Gastroesophageal sphincter (tissue), 4 donors: ENCODE data around the gene KCNF1. TPM values are rescaled to one million over a fixed set of nuclear protein-coding genes. Genes with fewer than 3 reads are reported as not detected.

Source experiments
- ATAC-seq: fragments of 150-250 bp; one replicate; pipeline ENCODE4 v1.9.1; 2016; ENCODE audit warnings: mild to moderate bottlenecking, moderate library complexity
- H3K27ac ChIP-seq, 4 donors: fragments of 200-600 bp; sonication (generic) in 3 of 4; 1 replicate in 3 of 4; 2 replicates in 1 of 4; pipeline ENCODE4 v1.5.1; 2016 to 2019
- H3K27me3 ChIP-seq: fragments of 200-600 bp; sonication (generic); one replicate; pipeline ENCODE4 v1.5.1; 2019
- H3K36me3 ChIP-seq, 2 donors: fragments of 200-600 bp; sonication (generic); one replicate each; pipeline ENCODE4 v1.5.1; 2019; ENCODE audit warnings: control low read depth in 1 of 2
- H3K4me1 ChIP-seq, 3 donors: fragments of 200-600 bp; sonication (generic); 1 replicate in 2 of 3; 2 replicates in 1 of 3; pipeline ENCODE4 v1.5.1; 2016 to 2019; ENCODE audit warnings: control low read depth in 2 of 3
- H3K4me3 ChIP-seq, 2 donors: fragments of 200-600 bp; sonication (generic); one replicate each; pipeline ENCODE4 v1.5.1; 2019; ENCODE audit warnings: mild to moderate bottlenecking in 1 of 2, moderate library complexity in 1 of 2
- H3K9me3 ChIP-seq, 3 donors: fragments of 200-600 bp; sonication (generic); one replicate each; pipeline ENCODE4 v1.5.1; 2017 to 2019; ENCODE audit warnings: control low read depth in 2 of 3
- EP300 ChIP-seq: sonication (generic); formaldehyde crosslinking; IDR thresholded peaks from one replicate; pipeline ENCODE4 v1.6.1; 2017; ENCODE audit warnings: antibody characterized with exemption, mild to moderate bottlenecking
- POLR2A ChIP-seq, 2 donors: fragments of 450-650 bp; IDR thresholded peaks; one replicate each; pipeline ENCODE4 v1.6.1; 2017; ENCODE audit warnings: antibody characterized with exemption in 2 of 2, mild to moderate bottlenecking in 2 of 2, moderate library complexity in 1 of 2
- POLR2AphosphoS5 ChIP-seq: sonication (generic); formaldehyde crosslinking; IDR thresholded peaks from one replicate; pipeline ENCODE4 v1.6.1; 2017; ENCODE audit warnings: antibody characterized with exemption
- WGBS, 2 donors: methylation state at CpG; one replicate each; pipeline ENCODE4 v1.1.5; 2018; ENCODE audit warnings: low coverage in 1 of 2; 5-methylcytosine and 5-hydroxymethylcytosine counted together
- total RNA-seq, 4 donors: library from RNA; depleted of rRNA; stranded (reverse); fragments of >200 nt; gene quantifications; one replicate each; pipeline ENCODE4 v1.1.0, GENCODE V29; 2016
- TF ChIP-seq, protein P1 (sequence below), 4 experiments: fragments of 200-600 bp in 2 of 4; fragments of 450-650 bp in 2 of 4; sonication (generic) in 1 of 4; IDR thresholded peaks; one replicate each; pipeline ENCODE4 v1.5.1; 2017 to 2019; ENCODE audit warnings: antibody characterized with exemption in 4 of 4, mild to moderate bottlenecking in 2 of 4, moderate library complexity in 2 of 4

KCNF1 gene
- total RNA-seq, 4 donors from 2014 or later: 6.1 to 47.7 (median 29.1) TPM; not detected in 1

- H3K27me3 ChIP-seq: peaks cover 49% of the 10 kb centered on the region
- no peak for TF ChIP-seq POLR2AphosphoS5
- no peak for TF ChIP-seq EP300
- TF ChIP-seq, protein P1, sequence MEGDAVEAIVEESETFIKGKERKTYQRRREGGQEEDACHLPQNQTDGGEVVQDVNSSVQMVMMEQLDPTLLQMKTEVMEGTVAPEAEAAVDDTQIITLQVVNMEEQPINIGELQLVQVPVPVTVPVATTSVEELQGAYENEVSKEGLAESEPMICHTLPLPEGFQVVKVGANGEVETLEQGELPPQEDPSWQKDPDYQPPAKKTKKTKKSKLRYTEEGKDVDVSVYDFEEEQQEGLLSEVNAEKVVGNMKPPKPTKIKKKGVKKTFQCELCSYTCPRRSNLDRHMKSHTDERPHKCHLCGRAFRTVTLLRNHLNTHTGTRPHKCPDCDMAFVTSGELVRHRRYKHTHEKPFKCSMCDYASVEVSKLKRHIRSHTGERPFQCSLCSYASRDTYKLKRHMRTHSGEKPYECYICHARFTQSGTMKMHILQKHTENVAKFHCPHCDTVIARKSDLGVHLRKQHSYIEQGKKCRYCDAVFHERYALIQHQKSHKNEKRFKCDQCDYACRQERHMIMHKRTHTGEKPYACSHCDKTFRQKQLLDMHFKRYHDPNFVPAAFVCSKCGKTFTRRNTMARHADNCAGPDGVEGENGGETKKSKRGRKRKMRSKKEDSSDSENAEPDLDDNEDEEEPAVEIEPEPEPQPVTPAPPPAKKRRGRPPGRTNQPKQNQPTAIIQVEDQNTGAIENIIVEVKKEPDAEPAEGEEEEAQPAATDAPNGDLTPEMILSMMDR (IDR thresholded peaks at IDR 0.05): no peak
- TF ChIP-seq POLR2A (IDR thresholded peaks at IDR 0.05): no peak
- peaks cover 0 to 21% (median 0%) of the 10 kb centered on the region in 3 donors for H3K4me1 ChIP-seq
- ATAC-seq: no peak
- no peaks in the 10 kb centered on the region for H3K36me3 ChIP-seq
- 70% methylated on average over 2 of the region's 38 CpGs; no CpG with 5 or more reads in 1 of the 2 donors for WGBS, 2 donors
- H3K9me3 ChIP-seq: no peaks in the 10 kb centered on the region
- H3K4me3 ChIP-seq: peak overlapping the region in 1 of 2 donors; percentile 51
- peak overlapping the region in 2 of 4 donors; percentile 41 to 45 for H3K27ac ChIP-seq
Measured at GRCh38 chr2:10913501-10914271, 2.0 kb downstream of the KCNF1 start.

- Histone ChIP-seq H3K27me3 (peaks cover 49% of the 10 kb centered on the region), H3K4me1 (peaks cover 0 to 21% (median 0%) of the 10 kb centered on the region in 3 donors), H3K36me3 (no peaks in the 10 kb centered on the region), H3K9me3 (no peaks in the 10 kb centered on the region), H3K4me3 (peak overlapping the region in 1 of 2 donors; percentile 51), H3K27ac (peak overlapping the region in 2 of 4 donors; percentile 41 to 45)
- ATAC-seq: peak; percentile 32
- no peak for TF ChIP-seq POLR2AphosphoS5
- no peak for TF ChIP-seq EP300
- TF ChIP-seq POLR2A (IDR thresholded peaks at IDR 0.05): no peak
- TF ChIP-seq, protein P1 (IDR thresholded peaks at IDR 0.05): peak in 1 of 4 experiments; percentile 52
- WGBS, 2 donors: 50 to 57% methylated on average over 1 to 3 of the region's 7 CpGs
Measured at GRCh38 chr2:10914272-10914693, 2.5 kb downstream of the KCNF1 start.

- TF ChIP-seq POLR2AphosphoS5 (no peak), EP300 (no peak), POLR2A (IDR thresholded peaks at IDR 0.05) (no peak)
- TF ChIP-seq, protein P1 (IDR thresholded peaks at IDR 0.05): no peak
- no peak overlapping the region for H3K27ac ChIP-seq
- peaks cover 0 to 21% (median 0%) of the 10 kb centered on the region in 3 donors for H3K4me1 ChIP-seq
- peaks cover 49% of the 10 kb centered on the region for H3K27me3 ChIP-seq
- H3K9me3 ChIP-seq: no peaks in the 10 kb centered on the region
- ATAC-seq: no peak
- no peaks in the 10 kb centered on the region for H3K36me3 ChIP-seq
- no peak overlapping the region for H3K4me3 ChIP-seq
- 91% methylated on average over 4 of the region's 7 CpGs; no CpG with 5 or more reads in 1 of the 2 donors for WGBS, 2 donors
Measured at GRCh38 chr2:10915236-10915635, 3.5 kb downstream of the KCNF1 start.

DNA sequence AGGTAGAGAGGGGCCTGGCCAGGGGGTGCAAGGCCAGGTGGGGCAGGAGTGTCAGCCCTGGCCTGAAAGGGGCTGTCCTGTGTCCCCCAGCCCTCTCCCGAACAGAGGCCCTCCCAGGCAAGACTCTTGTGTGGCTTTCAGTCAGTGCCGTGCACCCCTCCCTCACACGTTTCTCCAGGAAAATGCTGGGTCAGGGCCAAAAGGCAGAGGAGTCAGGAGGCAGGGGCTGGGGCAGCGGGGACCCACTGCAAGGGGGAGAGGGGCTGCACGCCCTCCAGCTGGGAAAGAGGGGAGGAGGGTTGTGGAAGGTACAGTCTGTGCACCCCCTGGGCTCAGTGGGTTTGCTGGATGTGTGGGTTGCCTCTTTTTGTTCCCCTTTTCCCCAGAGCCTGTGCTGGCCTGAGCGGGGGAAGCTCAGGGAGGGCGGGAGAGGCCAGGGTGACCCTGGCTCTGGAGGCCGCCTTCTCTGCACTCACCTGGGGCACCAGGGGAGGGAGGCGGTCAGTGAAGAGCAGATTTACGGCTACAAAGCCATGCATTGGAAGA lies 4.1 kb downstream of the KCNF1 start:
- Histone ChIP-seq H3K36me3 (no peaks in the 10 kb centered on the region), H3K4me1 (peaks cover 0 to 21% (median 0%) of the 10 kb centered on the region in 3 donors), H3K27ac (no peak overlapping the region), H3K27me3 (peaks cover 49% of the 10 kb centered on the region), H3K9me3 (no peaks in the 10 kb centered on the region), H3K4me3 (no peak overlapping the region)
- WGBS, 2 donors: 64% methylated on average over 2 of the region's 10 CpGs; no CpG with 5 or more reads in 1 of the 2 donors
- TF ChIP-seq POLR2A (IDR thresholded peaks at IDR 0.05) (no peak), POLR2AphosphoS5 (no peak), EP300 (no peak)
- TF ChIP-seq, protein P1 (IDR thresholded peaks at IDR 0.05): no peak
- ATAC-seq: no peak
